ENCODE results near the gene CHST1.

CHST1 gene

DNA sequence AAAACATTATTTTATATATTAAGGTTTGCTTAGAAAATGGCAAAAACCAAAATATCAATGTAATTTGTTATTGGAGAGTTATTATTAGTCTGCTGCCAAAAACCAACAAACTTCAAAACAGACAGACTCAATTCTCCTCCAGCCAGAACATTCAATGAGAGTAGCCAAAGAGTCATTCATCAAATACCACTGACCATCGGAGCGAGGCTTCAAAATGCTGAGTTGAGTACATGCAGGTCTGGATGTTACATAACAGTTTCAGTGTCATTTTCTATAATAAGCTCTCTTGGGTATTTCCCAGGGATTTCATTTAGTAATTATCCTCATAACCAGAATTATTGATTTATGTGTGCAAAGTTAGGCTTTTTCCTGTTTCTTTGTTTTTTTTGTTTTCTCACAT is 42.6 kb downstream of the CHST1 start:
- peaks cover 4% of the 10 kb centered on the region for H3K27me3 ChIP-seq (ENCODE audit: insufficient read depth, poor library complexity, severe bottlenecking)
- H3K4me3 ChIP-seq (replicated peaks; ENCODE audit: insufficient read depth, low read length) = no peak overlapping the region
- no peak for DNase-seq (ENCODE audit: low read depth in 1 of 2, low spot score in 1 of 2)
- no peak overlapping the region for H3K27ac ChIP-seq (replicated peaks)
- TF ChIP-seq SPI1 (IDR thresholded peaks at IDR 0.05; ENCODE audit: borderline replicate concordance, low read depth) = no peak
- TF ChIP-seq, protein P1, sequence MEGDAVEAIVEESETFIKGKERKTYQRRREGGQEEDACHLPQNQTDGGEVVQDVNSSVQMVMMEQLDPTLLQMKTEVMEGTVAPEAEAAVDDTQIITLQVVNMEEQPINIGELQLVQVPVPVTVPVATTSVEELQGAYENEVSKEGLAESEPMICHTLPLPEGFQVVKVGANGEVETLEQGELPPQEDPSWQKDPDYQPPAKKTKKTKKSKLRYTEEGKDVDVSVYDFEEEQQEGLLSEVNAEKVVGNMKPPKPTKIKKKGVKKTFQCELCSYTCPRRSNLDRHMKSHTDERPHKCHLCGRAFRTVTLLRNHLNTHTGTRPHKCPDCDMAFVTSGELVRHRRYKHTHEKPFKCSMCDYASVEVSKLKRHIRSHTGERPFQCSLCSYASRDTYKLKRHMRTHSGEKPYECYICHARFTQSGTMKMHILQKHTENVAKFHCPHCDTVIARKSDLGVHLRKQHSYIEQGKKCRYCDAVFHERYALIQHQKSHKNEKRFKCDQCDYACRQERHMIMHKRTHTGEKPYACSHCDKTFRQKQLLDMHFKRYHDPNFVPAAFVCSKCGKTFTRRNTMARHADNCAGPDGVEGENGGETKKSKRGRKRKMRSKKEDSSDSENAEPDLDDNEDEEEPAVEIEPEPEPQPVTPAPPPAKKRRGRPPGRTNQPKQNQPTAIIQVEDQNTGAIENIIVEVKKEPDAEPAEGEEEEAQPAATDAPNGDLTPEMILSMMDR (IDR thresholded peaks at IDR 0.05; ENCODE audit: insufficient read depth, low read length) = no peak
- TF ChIP-seq, protein P2, sequence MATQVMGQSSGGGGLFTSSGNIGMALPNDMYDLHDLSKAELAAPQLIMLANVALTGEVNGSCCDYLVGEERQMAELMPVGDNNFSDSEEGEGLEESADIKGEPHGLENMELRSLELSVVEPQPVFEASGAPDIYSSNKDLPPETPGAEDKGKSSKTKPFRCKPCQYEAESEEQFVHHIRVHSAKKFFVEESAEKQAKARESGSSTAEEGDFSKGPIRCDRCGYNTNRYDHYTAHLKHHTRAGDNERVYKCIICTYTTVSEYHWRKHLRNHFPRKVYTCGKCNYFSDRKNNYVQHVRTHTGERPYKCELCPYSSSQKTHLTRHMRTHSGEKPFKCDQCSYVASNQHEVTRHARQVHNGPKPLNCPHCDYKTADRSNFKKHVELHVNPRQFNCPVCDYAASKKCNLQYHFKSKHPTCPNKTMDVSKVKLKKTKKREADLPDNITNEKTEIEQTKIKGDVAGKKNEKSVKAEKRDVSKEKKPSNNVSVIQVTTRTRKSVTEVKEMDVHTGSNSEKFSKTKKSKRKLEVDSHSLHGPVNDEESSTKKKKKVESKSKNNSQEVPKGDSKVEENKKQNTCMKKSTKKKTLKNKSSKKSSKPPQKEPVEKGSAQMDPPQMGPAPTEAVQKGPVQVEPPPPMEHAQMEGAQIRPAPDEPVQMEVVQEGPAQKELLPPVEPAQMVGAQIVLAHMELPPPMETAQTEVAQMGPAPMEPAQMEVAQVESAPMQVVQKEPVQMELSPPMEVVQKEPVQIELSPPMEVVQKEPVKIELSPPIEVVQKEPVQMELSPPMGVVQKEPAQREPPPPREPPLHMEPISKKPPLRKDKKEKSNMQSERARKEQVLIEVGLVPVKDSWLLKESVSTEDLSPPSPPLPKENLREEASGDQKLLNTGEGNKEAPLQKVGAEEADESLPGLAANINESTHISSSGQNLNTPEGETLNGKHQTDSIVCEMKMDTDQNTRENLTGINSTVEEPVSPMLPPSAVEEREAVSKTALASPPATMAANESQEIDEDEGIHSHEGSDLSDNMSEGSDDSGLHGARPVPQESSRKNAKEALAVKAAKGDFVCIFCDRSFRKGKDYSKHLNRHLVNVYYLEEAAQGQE (IDR thresholded peaks at IDR 0.05; ENCODE audit: insufficient replicate concordance, low read depth) = no peak
- no peak for TF ChIP-seq GABPA (IDR thresholded peaks at IDR 0.05; ENCODE audit: low read depth)
- no peak for TF ChIP-seq POLR2AphosphoS5 (IDR thresholded peaks at IDR 0.05; ENCODE audit: low read depth)

DNA sequence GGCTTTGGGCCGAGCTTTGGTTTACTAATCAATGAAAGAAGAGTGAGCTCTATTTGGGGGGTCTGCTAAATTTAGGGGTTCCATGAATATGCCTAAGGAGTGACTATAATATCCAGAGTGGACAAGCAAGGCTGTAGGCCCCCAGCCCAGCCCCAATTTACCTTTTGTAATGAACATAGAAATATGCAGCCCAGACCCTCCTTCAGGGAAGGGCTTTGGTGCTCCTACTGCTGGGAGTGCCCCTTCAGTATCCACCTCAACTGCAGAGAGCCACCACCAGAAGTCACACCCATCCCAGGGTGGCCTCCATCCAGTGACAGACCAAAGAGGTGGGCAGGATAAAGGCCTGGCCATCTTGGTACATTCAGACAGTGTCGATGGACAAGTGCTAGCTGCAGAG is 43.1 kb downstream of the CHST1 start:
- no peak overlapping the region for H3K4me3 ChIP-seq (replicated peaks; ENCODE audit: insufficient read depth, low read length)
- TF ChIP-seq POLR2AphosphoS5 (IDR thresholded peaks at IDR 0.05; ENCODE audit: low read depth) (no peak), GABPA (IDR thresholded peaks at IDR 0.05; ENCODE audit: low read depth) (no peak), SPI1 (IDR thresholded peaks at IDR 0.05; ENCODE audit: borderline replicate concordance, low read depth) (no peak)
- TF ChIP-seq, protein P1 (IDR thresholded peaks at IDR 0.05; ENCODE audit: insufficient read depth, low read length) = no peak
- TF ChIP-seq, protein P2 (IDR thresholded peaks at IDR 0.05; ENCODE audit: insufficient replicate concordance, low read depth) = no peak
- peaks cover 6% of the 10 kb centered on the region for H3K27me3 ChIP-seq (ENCODE audit: insufficient read depth, poor library complexity, severe bottlenecking)
- DNase-seq (ENCODE audit: low read depth in 1 of 2, low spot score in 1 of 2) = no peak
- H3K27ac ChIP-seq (replicated peaks) = no peak overlapping the region

DNA sequence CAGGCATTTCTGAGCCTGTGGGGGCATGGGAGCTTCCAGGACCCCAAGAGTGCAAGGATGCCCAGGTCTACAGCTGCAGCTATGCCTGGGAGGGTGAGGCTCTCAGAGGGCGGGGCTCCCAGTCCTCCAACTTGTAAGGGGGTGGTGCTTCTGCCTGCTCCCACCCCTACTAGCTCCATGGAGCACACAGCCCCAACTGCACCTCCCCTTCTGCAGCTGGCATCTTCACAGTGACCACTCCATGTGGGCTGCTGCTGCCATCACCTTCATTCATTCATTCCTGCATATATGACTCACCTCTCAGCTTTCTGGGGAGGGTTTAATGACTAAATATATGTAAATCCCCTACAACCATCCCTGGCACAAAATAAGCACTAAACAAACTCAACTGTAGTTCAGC is 43.8 kb downstream of the CHST1 start:
- Histone ChIP-seq H3K27ac (replicated peaks) (no peak overlapping the region), H3K27me3 (ENCODE audit: insufficient read depth, poor library complexity, severe bottlenecking) (peaks cover 6% of the 10 kb centered on the region), H3K4me3 (replicated peaks; ENCODE audit: insufficient read depth, low read length) (no peak overlapping the region)
- no peak for DNase-seq (ENCODE audit: low read depth in 1 of 2, low spot score in 1 of 2)
- TF ChIP-seq, protein P2 (IDR thresholded peaks at IDR 0.05; ENCODE audit: insufficient replicate concordance, low read depth) = no peak
- TF ChIP-seq, protein P1 (IDR thresholded peaks at IDR 0.05; ENCODE audit: insufficient read depth, low read length) = no peak
- TF ChIP-seq SPI1 (IDR thresholded peaks at IDR 0.05; ENCODE audit: borderline replicate concordance, low read depth) = no peak
- TF ChIP-seq POLR2AphosphoS5 (IDR thresholded peaks at IDR 0.05; ENCODE audit: low read depth) = no peak
- TF ChIP-seq GABPA (IDR thresholded peaks at IDR 0.05; ENCODE audit: low read depth) = no peak
